ENCODE measurements around the gene TSTD1.
A peak's percentile ranks its signal among the peaks of the same experiment; 100 is the strongest.

TSTD1 gene, protein sequence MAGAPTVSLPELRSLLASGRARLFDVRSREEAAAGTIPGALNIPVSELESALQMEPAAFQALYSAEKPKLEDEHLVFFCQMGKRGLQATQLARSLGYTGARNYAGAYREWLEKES

DNA sequence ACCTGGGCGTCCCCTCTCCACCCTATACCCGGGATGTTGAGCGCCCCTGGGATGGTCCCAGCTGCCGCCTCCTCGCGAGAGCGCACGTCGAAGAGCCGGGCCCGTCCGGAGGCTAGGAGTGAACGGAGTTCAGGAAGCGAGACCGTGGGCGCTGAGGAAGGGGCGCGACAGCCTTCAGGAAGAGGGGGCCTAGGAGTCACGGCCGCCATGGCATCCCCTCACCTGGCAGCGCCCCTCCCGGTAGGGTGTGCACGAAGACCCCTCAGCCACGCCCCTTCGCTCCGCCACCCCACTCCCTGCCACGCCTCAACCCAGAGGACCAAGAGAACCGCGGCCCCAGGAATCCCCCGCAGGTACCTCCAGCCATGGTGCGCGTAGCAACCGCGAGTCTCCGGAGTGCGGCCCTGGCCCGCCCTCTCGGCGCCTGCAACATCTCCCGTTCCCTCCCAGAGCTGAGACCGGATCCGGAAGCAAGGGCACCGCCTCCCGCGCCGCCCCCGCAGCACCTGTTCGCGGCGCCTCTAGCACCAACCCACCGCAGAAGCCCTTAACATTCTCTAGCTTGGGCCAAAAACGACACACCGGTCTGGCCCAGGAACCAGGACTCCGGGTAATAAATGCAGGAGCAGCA lies at the start of gene TSTD1:
TSTD1 (minus strand) TSS at position 442 of the 631 bp plus-strand sequence; CDS start at position 367, 75 bp downstream.
- DNase-seq, result peak in 1 of 2 donors; percentile 16

DNA sequence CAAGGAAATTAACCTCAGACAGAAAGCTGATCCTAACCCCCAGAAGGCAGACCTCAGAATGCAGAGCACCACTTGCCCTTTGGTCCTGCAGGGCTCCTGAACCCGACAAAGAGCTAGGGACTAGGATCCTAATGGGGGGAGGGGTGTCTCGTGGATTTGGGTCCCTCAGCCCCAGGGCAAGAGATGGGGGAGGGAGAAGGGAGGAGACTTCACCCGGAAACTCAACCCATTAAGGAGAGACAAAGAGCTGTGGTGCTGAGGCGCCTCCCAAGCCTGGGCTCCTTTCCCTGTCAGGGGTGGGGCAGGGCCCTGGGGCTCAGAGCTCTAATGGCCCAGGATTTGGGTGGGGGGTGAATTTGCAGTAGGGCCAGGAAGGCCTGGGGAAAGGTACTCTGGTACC lies 47.7 kb upstream of the TSTD1 start:
- DNase-seq, result no peak

DNA sequence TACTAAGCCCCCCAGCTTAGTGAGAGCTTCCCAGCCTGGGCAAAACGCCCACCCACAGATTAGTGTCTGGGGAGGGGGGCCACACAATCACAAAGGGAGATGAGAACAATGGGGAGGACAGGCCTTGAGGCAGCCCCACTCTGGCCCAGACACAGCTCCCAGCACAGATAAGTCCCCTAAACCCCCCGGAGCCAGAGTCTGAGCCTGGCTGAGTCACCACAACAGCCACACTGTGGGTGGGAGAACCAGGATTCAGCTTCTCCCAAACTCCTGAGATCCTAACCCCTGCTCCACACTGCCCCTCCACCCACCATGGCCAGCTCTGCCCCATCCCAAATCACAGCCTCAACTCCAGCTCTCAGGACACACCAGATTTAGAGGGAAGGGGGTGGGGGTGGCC lies 46.4 kb upstream of the TSTD1 start:
- no peak for DNase-seq

DNA sequence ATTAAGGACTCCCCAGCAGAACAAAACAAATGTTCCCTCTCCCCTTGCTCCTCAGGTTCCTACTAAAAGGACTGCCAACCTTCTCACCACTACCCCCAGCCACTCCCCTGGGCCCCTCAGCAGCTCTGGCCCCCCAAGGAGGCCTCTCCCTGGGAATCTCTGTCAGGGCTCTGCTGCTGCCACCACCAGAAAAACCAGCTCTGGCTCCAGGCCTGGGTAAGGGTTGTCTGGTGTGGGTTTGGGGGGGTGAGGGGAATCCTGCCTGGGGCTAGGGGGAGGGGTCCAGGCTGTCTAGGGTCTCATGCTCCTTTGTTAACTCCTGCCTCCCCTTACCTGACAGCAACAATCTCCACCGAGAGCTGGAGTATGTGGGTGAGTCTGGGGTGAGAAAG lies 45.8 kb upstream of the TSTD1 start:
- DNase-seq, result no peak

DNA sequence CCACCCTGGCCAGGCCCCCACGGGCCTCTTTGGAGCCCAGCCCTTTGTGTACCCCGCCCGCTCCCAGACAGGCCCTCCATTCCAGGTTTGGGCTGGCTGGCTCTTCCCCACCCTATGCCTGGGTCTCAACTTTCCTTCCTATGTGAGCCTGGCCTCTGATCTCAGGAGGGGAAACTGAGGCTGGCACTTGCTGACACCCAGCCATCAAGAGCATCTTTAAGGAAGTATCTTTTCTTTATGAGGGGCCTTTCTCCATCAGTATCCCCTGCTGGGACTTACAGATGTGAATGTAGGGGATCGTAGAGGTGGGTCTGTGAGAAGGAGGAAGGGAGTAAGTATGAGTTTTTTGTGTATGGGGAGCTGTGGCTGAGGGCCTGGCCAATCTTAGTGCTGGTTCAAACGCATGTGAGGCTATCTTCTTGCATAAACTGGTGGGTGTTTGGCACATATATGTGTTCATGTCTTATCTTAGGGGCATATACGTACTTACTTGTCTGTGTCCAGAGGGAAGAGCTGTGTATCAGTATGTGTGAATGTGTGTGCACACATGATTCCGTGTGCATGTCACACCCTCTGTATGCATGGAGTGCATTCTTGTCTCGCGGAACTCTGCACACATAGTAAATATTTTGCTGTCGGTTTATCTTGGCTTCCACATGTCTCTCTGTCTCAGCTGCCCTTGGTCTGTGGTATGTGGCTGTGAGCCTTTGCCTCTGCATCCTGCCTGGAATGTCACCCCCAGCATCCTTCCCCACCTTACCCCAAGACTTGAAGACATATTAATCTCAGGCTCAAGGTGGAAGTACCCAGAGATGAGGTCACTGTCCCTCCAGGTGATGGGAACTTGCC lies 45.2 kb upstream of the TSTD1 start:
- no peak for DNase-seq

DNA sequence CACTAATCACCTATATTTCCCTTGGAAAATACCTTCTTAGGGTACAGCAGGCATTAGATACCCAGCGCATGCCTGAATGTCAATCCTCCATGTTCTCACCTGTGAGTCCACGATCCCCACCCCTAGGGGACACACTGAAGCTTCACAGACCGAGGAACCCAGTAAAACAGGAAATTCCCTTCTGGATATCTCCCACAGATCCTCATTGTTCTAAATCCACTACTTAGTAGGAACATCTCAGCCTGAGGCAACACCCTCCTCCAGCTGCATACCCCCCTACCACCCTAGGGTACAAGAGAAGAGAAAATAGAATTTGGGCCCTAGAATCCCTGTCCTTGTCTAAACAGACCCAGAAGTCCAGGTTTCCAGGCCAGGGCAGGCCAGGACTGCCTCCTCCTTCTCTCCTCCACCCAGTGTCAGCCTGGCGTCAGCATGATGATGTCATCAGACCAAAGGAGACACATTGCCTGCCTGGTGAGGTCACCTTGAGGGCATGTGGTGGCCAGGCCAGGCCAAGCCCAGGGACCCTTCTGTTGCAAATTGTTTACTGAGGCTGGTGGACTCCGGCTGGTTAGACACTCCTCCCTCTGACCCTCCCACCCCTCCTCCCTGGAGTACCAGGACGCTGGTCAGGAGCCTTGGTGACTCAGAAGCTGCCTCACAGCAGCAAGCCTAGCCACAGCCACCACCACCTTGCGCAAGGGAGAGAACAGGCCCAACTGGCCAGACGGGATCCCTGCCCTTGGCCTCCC lies 44.4 kb upstream of the TSTD1 start:
- DNase-seq, result no peak

DNA sequence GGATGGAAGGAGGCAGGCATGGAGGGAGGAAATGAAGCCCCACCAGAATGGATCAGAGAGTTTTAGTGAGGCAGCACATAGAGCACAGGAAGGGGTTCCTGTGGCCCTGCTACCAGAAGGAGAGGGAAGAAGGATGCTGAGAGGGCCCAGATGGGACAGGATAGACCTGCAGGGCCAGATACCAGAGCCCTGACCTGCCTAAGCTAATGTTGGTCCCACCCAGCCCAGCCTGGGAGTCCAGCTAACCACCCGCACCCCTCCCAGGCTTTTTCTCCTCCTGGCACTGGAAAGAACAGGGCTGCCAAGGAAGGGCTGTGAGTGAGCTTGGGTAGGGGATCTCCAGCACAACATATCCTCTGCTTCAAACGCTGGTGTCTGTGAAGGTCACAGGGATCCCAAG lies 43.7 kb upstream of the TSTD1 start:
- DNase-seq, result no peak

DNA sequence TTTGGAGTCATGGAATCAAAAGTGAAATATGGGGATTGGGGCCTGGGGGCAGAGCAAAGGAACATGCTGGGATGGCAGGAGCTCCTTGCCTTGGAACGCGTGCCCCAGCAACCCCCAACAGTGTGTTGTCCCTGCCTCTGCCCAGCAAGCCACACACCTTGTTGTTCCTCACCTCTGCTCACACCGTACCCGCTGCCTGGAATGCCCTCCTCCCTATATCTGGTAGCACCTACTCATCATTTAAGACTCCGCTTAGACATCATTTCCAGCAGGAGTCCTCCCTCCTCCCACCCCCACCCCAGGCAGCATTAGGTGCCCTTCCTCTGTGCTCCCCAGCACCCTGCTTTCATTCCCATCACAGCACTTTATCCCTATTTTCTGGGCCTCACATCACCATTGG lies 42.8 kb upstream of the TSTD1 start:
- no peak for DNase-seq

DNA sequence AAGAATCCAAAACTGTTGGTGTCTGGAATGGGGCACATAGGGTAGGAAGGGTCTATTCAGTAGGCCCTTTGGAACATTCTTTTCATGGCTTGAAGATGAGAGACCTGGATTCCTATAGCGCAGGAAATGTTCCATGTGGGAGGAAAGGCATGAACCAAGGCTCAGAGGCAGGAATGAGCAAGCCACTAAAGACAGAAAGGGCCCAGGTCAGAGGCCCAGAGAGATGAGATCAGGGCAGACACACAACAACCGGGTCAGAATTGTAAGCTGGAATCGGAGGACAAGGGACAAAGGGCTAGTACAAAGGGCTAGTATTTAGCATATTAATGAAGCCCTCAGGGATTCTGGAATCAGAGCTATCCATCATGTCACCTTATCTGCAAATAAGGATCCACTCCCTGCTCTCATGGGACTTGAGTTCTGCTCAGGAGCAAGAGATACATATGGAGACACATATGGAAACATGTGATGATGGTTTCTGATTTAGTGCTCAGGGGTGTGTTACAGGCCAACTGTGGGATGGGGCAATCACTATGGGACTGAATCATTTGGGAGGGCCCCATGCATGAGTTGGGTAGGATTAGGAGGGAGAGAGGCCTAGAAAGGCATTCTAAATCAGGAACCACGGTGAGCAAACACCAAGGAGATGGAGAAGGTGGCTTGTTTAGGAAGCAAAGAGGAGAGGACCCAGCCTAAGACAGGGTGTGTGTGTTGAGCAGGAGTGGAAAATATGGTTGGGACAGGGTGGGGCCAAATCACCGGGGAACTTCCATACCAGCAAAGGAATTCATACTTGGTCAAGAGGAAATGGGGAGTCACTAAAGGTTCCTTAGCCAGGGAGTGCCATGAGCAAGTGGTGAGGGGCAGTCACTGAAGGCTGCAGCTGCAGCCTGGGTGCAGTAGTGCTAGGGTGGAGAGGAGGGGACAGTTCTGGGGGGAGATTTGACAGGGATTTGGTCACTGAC lies 42.0 kb upstream of the TSTD1 start:
- DNase-seq, result no peak

DNA sequence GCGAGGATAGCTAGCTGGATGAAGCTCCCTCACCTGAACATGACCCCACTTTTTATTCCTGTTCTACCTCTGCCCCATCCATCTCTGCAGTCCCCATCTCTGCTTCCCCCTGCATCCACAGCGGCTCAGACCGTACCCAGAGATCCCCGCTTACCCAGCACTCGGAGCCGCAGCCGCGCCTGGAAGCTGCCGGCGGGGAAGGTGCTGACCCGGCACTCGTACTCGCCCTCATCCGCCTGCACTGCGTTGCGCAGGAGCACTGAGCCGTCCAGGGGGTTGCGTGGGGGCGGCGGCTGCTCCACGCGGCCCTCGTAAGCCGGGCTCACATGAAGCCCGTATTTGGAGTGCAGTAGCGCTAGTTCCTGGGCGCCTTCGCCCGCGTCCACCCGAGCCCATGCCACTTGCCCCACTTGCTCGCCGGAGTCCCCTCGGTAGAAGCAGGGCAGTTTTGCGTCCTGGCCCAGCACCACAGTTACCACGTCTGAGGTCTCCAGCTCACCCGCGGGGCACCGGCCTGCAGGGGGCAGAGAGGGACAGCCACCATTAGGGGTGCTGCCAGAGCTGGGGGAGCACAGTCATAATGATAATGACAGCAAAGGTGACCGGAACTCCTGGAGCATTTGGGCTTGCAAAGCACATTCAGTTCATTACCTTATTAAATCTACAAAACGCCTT lies 40.8 kb upstream of the TSTD1 start:
- DNase-seq, result no peak

DNA sequence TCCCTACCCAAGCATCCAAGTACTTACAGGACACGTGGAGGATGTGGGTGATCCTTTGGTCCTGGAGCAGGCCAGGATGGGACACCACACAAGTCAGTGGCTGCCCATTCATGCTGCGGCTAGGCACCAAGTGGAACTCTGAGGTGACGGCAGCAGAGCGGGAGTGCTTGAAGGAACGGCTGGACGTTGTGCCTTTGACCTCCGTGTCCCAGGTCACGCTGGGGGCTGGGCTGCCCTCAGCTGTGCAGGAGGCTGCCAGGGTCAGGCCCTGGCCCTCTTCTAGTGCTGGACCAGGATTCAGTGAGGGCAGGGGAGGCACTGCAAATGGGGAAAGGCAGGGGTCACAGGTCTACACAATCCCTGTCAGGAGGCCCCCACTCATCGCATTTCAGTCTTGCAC lies 38.7 kb upstream of the TSTD1 start:
- DNase-seq, result no peak

DNA sequence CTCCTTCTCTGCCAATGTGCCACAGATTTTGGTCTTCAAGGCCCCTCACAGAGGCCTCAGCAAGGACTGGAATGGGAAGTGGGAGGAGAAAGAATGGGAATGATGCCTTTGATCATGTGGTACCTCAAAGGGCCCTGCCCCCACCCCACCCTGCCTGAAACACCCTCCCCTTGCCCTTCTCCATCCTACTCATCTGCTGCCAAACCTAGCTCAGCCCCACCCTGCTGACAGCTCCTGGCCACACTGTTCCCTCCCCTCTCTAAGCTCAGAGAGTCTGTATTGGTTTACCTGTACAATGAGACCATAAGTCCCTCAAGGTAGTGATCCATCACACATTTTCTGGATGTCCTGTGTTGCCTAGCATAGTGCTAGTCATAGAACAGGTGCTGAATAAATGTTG lies 37.6 kb upstream of the TSTD1 start:
- DNase-seq, result no peak

DNA sequence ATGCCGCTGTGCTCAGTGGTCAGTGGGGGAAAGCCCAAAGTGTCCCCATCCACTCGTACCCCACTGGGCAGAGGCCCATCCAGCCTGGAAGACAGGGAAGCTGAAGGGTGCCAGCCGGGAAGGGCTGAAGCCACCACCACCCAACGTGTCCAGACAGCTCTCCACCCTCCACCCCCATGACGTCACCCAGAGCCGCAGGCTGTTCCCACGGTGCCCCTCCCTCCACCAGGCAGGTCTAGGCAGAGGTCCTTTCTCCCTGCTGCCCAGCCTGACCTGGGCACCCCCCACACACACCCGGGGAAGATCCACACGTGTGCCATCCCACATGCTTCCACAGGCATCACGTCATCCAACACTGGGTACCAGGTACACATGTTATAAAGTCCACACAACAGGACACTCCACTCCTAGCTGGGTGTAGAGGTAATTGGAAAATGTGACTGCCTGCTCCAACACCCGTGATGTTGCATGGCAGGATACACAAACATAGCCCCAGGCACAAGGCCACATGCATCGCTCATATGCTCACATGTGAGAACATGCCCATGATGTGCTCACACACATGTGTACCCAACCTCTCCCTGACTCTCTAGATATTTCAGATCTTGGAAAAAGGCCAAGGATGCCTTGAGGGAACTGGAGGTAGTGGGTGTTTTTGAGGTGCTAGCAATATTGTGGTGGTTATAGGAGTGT lies 36.1 kb upstream of the TSTD1 start:
- no peak for DNase-seq

DNA sequence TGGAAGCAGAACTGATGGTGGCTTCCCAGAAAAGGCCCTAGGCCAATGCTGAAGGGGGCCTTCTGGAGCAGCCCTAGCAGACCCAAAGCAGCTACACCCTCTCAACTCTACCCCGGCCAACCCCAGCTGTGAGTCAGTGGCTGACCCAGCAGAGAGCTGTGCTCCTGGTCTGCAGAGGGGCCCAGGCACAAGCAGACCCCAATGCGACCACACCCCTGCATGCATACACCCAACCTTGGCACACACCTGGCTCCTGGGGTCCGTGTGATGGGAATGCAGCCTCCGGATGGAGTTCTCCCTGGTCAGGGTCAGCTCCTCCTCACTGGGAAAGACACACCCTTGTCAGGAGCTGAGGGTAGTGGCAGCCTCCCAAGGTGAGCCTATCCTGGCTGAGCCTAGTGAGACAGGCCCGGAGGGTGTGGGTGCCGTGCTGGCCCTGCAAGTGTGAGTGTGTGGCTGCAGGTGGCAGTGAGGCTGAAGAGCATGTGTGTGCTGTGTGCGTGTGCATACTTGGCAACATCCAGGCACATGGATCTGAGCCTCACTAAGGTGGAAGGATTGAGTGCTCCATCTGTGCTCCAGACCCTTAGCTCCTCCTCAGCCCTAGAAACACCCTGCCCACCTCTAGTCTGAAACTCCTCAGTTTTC lies 34.8 kb upstream of the TSTD1 start:
- no peak for DNase-seq

DNA sequence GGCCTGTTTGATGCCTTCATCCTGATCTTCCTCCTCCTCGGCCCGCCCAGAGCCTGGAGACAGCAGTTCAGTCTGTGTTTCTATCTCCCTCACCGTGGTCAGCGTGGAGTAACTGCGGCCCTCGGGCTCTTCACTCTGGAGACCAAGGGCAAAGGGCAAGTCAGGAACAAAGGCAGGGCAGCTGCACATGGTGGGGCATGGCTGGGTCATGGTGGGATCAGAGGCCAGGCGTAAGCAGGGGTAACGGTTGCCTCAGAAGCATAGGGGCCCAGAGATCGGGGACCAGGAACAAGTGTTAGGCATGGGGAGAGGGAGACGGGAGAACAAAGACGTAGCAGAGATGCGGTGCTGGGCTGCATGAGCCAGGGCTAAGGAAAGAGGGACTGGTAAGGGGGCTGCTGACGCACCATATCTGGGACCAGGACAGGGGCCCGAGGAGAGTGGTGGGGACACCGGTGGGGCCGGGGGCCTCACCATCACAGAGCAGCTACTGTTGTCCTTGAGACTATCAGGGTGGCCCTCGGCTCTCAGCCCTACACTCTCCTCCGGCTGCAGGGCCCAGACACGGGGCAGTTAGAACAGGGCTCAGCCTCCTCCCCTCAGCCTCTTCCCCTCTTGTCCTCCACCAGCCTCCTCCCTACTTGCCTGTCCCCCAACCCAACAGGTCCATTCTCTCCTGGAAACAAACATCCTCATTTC lies 34.1 kb upstream of the TSTD1 start:
- DNase-seq, result no peak

DNA sequence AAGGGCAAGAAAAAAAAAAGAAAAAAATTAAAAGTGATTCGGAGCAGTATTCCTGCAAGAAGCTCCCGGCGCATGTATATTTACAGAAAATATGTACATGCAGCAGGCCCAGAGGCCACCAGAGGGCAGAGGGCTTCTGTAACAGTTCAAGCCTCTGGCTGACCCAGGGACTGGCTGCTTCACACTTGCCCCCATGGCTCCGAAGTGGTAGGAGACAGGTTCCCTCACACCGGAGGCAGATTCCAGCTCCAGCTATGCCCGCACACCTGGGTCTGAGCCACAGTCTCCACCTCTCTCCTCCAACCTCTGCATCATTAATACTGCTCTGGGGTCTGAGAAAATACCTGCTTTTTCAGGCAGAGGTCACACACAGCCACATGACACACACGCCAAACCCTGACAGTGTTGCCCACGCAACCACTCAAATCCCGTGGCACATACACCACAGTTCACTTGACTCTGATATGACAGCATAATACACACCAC lies 33.2 kb upstream of the TSTD1 start:
- no peak for DNase-seq

DNA sequence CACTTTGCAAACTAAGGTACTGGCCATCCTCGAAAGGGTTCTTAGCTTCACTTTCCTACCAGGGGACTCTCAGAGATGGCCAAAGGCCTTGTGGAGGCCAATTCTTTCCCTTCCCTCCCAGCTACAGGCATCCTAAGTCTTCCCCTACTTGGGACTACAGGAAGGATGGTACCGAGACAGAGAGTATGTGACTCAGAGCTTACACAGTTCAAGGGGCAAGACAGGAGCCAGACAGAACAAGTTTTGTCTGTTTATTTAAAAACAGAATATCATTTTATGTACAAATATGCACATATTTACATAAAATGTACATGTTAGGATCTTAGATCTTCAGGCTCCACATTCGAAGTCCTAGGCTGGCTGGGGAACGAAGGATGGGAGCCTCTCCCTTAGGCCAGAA lies 32.0 kb upstream of the TSTD1 start:
- no peak for DNase-seq

DNA sequence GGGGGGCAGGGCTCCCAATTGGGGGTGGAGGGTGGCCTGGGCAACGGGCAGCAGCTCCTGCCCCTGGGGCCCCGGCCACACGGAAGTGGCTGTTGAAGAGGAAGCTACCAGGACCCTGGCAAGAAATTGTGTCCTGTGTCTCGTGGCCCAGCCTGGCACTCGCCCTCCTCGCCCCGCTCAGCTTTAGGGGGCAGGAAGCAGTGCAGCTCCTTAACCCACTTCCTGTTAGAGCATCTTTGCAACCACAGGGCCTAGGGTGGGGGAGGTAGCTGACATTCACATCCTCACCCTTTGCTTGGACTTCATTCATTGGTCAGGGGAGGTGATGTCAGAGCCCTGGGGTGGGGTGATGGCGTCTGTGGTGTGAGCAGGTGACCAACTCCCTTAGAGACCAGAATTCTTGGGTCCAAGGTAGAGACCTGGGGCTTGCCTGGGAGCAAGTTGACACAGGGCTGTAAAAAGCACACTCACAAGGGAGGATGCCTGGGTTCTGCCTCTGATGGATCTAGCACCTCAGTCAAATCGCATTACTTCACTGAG lies 31.0 kb upstream of the TSTD1 start, which contains the start of gene ARHGAP30:
ARHGAP30 (minus strand) TSS at position 161 of the 540 bp plus-strand sequence. CDS start 267 bp downstream, outside the sequence.
- peak in 1 of 2 donors; percentile 53 for DNase-seq

DNA sequence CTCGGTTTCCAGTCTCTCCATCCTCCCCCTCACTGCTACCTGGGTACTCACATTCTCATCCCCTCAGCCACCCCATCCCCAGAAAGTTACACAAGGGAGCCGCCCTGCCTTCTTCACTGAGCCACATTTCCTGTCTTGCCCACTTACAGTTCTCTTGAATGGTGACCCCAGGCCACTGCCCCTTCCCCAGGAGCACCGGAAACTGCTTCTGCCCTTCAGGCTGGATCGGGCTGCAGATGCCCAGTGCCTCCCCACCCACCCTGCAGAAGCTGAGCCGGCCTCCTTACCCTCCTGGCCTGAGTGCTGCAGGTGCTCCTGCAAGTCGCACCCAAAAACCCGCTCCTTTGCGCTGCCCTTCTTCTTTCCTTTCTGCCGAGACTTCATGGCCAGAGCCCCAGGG lies 30.5 kb upstream of the TSTD1 start:
- DNase-seq, result no peak
